AG09309 (cell line): ENCODE measurements around the gene BMPR2.
A peak's percentile ranks its signal among the peaks of the same experiment; 100 is the strongest.

ENCODE experiments used
- DNase-seq: peaks from one replicate; pipeline ENCODE4 v3.0.0-alpha.2; 2010; ENCODE audit warnings: low read depth
- H3K4me3 ChIP-seq: 2 replicates; pipeline ENCODE4 v1.5.1; 2011; ENCODE audit warnings: mild to moderate bottlenecking, low read depth, low read length, moderate library complexity; ENCODE audit not compliant: control insufficient read depth
- CTCF ChIP-seq: IDR thresholded peaks from 2 replicates; pipeline ENCODE4 v1.5.1; 2011; ENCODE audit warnings: mild to moderate bottlenecking, low read depth, low read length, inconsistent platforms; ENCODE audit not compliant: insufficient read depth, control insufficient read depth; ENCODE audit errors: missing control alignments

BMPR2 gene

GRCh38 chr2:202411097-202411496 lies 35.0 kb downstream of the BMPR2 start:
- DNase-seq: no peak
- TF ChIP-seq CTCF: no peak
- no peak overlapping the region for H3K4me3 ChIP-seq

- no peak for TF ChIP-seq CTCF
- no peak for DNase-seq
- no peak overlapping the region for H3K4me3 ChIP-seq
Measured at GRCh38 chr2:202418027-202418426, 41.9 kb downstream of the BMPR2 start.

- no peak for TF ChIP-seq CTCF
- H3K4me3 ChIP-seq: no peak overlapping the region
- DNase-seq: no peak
Measured at GRCh38 chr2:202418511-202418910, 42.4 kb downstream of the BMPR2 start.

GRCh38 chr2:202423139-202423538 lies 47.0 kb downstream of the BMPR2 start:
- H3K4me3 ChIP-seq: no peak overlapping the region
- no peak for TF ChIP-seq CTCF
- DNase-seq: no peak

GRCh38 chr2:202425036-202425435 lies 48.9 kb downstream of the BMPR2 start:
- no peak overlapping the region for H3K4me3 ChIP-seq
- no peak for TF ChIP-seq CTCF
- DNase-seq: no peak

GRCh38 chr2:202426751-202427150 lies 50.6 kb downstream of the BMPR2 start:
- DNase-seq: no peak
- no peak overlapping the region for H3K4me3 ChIP-seq
- no peak for TF ChIP-seq CTCF

- no peak for TF ChIP-seq CTCF
- DNase-seq: peak; percentile 45
- no peak overlapping the region for H3K4me3 ChIP-seq
Measured at GRCh38 chr2:202429164-202429980, 53.2 kb downstream of the BMPR2 start.
